Measurements from ENCODE around the gene CNIH2.

DNA sequence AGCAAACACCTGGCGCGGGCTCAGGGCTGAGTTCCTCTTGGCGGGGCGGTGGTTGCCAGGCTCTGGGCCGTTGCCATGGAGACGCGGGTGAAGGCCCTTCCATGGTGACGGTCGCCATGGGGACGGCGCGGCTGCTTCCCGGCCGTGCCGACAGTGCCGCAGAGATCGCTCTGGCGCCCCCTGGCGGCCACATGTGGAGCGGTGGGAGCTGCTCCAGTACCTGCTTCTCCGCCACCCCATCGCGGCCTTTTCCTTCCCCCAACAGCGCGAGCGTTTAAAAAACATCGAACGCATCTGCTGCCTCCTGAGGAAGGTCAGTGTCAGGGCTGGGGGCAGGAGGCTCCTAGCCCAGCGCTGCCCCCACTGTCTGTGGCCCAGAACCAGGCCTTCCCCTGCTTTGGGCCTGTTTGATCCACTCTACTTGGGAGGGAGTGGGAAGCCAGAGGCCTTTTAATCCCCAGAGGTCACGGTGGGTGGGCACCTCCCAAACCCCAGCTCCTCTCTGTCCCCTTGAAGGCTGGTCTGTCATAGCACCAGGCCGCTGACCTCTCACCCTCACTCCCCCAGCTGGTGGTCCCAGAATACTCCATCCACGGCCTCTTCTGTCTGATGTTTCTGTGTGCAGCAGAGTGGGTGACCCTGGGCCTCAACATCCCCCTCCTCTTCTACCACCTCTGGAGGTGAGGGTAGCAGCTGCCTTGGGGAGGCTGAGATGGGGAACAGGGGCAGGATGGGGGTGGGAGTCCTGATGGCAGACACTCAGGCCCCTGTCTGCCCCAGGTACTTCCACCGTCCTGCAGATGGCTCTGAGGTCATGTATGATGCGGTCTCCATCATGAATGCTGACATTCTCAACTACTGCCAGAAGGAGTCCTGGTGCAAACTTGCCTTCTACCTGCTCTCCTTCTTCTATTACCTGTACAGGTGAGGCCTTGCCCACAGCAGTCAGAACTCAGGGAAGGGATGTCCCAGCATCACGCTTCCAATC, 4.8 kb downstream of the CNIH2 start:
- TF ChIP-seq, protein P1, sequence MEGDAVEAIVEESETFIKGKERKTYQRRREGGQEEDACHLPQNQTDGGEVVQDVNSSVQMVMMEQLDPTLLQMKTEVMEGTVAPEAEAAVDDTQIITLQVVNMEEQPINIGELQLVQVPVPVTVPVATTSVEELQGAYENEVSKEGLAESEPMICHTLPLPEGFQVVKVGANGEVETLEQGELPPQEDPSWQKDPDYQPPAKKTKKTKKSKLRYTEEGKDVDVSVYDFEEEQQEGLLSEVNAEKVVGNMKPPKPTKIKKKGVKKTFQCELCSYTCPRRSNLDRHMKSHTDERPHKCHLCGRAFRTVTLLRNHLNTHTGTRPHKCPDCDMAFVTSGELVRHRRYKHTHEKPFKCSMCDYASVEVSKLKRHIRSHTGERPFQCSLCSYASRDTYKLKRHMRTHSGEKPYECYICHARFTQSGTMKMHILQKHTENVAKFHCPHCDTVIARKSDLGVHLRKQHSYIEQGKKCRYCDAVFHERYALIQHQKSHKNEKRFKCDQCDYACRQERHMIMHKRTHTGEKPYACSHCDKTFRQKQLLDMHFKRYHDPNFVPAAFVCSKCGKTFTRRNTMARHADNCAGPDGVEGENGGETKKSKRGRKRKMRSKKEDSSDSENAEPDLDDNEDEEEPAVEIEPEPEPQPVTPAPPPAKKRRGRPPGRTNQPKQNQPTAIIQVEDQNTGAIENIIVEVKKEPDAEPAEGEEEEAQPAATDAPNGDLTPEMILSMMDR (IDR thresholded peaks at IDR 0.05), result peak; percentile 98 to 99 (median 99)
- peak in 1 of 2 donors; percentile 15 for TF ChIP-seq POLR2A (IDR thresholded peaks at IDR 0.05)

Measured in Peyer's patch (tissue), 4 donors.